Left renal cortex interstitium (tissue), 4 donors: ENCODE data around the gene WDFY3. TPM values are rescaled to one million over a fixed set of nuclear protein-coding genes. Genes with fewer than 3 reads are reported as not detected.
"Not testable (repeated sequence)": the region's sequence is repeated elsewhere in the genome, so short reads cannot be mapped to it uniquely, and the experiment has no call there.

Source experiments
- DNase-seq, 4 donors: peaks; one replicate each; pipeline ENCODE4 v3.0.0-alpha.2; 2013; ENCODE audit warnings: low read depth in 4 of 4, low spot score in 2 of 4, missing footprints in 1 of 4
- polyA plus RNA-seq, 4 donors: library from polyadenylated mRNA; unstranded; fragments of 120-200 nt; gene quantifications; one replicate each; pipeline ENCODE4 v1.2.1, GENCODE V29; 2013; ENCODE audit not compliant: insufficient read length in 4 of 4

The WDFY3 gene
- polyA plus RNA-seq, 4 donors = 38.8 to 56.7 (median 50.1) TPM

- DNase-seq = no peak
These were observed 100.9 kb downstream of the WDFY3 start for GRCh38 chr4:84865600-84865999.

- DNase-seq = no peak
These were observed 104.4 kb downstream of the WDFY3 start for GRCh38 chr4:84862064-84862463.

DNA sequence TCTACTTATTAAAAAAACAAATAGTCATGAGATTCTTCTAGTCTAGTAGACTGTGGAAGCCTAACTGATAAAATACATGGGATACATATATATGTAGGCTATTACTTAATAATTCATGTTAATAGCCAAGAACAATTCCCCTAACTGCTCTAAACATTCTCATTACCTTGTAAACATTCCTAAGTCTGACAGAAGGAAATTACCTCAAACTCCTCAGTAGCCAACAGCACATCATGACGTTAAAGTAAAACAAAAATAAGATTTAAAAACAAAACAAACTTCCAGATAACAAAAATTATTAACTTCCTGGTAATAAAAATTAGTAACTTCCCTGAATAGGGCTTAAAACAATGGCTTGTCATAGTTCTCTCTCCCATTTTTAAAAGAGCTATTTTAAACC is 109.2 kb downstream of the WDFY3 start:
- DNase-seq = no peak

DNA sequence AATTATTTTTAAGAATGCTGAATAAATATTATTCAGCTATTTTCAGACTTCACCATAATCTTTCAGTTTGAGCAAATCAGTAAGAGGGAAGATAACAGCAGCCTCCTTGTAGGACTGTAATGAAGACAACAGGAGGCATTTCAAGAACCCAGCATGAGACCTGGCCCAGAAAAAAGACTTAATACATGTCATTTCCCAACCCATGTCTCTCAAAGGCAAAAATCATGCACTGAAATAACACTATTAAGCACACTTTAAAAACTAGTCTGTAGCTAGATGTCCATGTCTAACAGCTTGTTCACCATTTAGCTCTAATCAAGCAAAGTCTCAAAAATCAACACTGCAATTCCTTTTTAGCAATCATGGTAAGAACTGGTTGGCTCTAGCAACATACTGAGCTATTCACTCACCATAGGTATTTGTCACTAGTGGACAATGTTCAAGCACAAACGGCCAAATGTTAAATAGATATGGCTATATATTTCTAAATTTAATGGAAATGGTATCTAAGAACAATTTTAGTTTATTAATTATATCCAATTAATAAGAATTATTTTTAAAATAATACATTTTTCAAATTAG is 109.9 kb downstream of the WDFY3 start:
- DNase-seq = no peak

- no peak for DNase-seq
These were observed 110.7 kb downstream of the WDFY3 start for GRCh38 chr4:84855774-84856173.

DNA sequence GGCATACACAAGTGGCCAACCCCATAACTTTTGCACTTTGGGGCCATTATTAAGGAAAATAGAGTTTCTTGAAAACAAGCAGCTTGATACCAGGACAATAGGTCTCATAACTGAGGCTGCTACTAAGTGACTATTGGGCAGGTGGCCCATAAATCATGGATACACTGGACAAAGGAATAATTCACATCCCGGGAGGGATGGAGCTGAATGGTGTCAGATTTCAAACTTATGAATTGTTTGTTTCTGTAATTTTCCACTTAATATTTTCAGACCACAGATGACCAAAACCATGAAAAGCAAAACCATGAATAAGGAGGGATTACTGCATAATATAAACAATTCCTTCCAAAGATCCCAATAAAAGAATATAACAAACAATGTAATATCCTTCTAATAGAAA is 114.4 kb downstream of the WDFY3 start:
- DNase-seq = no peak

- no peak for DNase-seq
These were observed 117.3 kb downstream of the WDFY3 start for GRCh38 chr4:84849051-84849640.

GRCh38 chr4:84848432-84848831 is 118.1 kb downstream of the WDFY3 start:
- no peak for DNase-seq

- DNase-seq = no peak
These were observed 118.5 kb downstream of the WDFY3 start for GRCh38 chr4:84847978-84848377.

DNA sequence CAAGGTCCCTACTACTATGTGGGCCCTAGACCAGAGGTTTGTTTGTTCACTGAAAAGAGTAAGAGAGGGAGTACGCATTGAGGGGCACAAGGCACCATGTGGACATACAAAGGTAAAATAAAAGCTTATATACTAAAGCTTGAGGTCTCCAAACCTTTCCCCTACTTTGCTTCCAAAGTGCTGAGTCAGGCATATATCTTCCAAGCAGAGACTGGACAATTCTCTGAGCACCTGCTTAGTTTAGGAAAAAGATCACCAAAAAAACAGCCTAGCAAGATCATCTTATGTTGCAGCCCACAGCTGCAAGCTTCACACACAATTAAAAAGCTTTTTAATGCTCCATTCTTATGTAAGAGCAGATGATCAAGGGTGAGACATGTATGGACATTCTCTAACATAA is 119.5 kb downstream of the WDFY3 start:
- no peak for DNase-seq

DNA sequence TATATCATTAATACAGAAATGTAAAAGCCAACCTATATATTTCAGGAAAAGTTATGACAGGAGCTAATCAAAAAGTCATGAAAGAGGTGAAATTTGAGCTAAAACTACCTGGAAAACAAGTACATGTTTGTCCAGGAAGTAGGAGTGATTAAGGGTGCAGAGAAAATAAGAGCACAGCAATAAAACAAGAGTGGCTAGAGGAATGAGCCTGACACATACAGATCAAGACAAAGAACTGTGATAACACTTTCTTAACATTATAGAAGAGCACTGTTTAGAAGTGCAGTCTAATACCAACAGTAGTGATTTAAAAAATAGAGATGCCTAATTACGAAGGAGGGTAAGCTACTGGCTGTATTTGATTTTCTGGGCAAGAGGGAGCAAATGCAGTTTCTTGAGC is 125.1 kb downstream of the WDFY3 start:
- DNase-seq = no peak

DNA sequence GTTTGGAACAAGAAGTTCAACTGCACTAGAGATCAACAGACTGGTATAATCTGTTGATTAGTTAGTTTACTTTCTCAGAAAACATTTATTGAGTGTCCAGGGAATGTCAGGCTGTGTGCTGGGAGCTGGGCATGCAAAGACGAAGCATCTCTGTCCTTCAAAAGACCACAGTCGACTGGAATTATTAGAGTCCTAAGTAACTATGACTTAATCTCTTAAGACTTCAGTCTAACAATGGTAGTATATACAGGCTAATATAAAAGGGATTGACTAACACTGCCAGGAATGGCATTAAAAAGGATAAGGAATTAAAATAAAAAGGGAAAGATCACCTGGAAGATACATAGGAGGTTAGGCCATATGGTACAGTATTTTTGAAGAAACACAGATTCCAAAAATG is 128.7 kb downstream of the WDFY3 start:
- no peak for DNase-seq

DNA sequence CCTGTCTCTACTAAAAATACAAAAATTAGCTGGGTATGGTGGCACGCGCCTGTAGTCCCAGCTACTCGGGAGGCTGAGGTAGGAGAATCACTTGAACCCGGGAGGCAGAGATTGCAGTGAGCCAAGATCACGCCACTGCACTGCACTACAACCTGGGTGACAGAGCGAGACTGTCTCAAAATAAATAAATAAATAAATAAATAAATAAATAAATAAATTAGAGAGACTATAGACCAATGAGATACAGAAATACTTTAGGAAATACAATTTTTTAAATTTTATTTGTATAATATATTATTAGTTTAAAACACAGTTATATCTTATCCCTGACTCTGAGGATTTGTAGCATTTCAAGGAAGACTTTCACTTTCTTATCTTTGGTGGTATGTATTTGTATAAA is 136.9 kb downstream of the WDFY3 start:
- DNase-seq = not testable (repeated sequence)

- no peak for DNase-seq
These were observed 139.8 kb downstream of the WDFY3 start for GRCh38 chr4:84826681-84827080.

- DNase-seq = no peak
These were observed 140.7 kb downstream of the WDFY3 start for GRCh38 chr4:84825701-84826341.

DNA sequence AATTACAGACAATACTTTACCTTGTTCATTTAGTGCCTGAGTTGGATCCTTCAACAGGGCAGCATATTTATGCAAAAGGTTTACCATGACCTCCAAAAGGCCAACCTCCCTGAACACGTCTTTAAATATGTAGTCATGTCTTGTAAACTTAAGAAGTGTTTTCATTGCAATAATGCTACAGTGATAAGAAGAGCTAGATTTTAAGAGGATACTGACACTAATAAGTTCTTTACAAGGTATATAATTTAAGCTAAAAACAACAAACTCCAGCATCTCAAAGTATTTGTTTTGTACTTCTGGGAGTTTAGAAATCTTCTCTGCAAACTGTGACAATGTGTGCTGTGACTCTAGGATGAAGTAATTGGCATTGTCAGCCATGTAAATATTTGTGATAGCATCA is 145.4 kb downstream of the WDFY3 start:
- no peak for DNase-seq

DNA sequence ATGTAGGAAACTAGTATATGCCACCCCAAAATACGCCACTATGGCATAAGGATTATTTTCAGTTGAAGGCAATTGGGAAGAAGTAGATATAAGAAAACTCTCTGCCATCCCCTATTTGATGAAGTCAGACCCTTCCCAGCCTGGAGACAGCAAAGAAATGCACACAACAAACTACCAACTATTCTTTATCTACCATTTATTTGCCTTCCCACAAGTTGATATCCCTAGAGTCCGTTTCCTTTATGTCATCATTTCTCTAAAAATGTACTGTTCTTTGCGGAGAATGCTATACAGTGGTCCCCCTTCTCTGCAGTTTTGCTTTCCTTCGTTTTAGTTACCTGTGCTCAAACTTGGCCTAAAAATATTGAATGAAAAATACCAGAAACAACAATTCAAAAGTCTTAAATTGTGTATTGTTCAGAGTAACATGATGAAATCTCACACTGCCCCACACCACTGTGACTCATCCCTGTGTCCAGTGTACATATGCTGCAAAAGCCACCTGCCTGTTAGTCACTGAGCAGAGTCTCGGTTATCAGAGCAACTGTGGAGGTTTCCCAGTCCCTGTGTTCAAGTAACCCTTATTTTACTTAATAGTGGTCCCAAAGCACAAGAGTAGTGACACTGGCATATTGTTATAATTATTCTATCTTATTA is 152.3 kb downstream of the WDFY3 start:
- DNase-seq = no peak

DNA sequence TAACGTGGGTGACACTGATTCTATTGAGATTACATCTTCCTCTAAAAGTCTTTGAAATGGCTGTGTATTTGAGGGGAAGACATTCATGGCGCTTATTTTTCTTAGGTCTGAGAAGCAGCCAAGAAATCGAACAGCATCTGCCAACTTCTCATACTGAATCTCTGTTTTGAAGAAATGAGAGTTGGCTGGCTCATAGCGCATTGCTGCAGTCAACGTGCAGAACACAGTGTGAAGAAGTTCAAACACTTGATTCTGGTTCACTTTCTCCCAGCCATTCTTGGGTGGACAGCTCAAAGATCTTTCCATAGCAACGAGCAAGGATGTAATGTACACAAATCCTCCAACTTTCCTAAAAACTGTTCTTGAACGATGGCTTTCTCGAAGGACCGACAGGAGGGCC is 156.5 kb downstream of the WDFY3 start:
- DNase-seq = no peak

- DNase-seq = no peak
These were observed 158.2 kb downstream of the WDFY3 start for GRCh38 chr4:84808332-84808731.

DNA sequence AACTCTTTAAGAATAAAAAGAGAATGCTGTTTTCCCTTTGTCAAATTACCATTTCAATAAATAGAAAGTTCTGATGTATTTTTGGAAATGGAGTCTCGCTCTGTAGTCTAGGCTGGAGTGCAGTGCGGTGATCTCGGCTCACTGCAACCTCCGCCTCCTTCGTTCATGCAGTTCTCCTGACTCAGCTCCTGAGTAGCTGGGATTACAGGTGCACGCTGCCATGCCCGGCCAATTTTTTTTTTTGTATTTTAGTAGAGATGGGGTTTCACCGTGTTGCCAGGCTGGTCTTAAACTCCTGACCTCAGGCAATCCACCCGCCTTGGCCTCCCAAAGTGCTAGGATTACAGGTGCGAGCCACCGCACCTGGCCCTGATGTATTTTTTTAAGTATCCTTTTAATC is 159.9 kb downstream of the WDFY3 start:
- DNase-seq = not testable (repeated sequence)

- no peak for DNase-seq
These were observed 162.4 kb downstream of the WDFY3 start for GRCh38 chr4:84804136-84804535.

DNA sequence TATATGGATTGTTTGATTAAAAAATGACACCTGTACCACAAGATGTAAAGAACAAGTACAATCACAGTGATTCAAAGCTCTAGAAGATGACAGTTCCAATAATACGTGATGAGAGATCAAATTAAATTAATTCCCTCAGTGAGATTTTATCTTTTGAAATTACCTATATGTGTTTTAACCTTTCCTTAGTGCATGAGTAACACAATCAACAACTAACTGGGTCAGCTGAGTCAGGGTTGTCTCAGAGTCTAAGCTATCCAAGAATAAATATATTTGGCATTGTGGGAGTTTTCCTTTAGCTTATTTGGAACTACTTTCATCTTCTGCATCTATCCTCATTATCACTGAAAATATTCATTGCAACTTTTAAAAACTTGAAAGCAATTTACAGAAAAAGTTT is 162.8 kb downstream of the WDFY3 start:
- DNase-seq = no peak
